Measurements from ENCODE around the gene CASZ1.

Gene CASZ1

GRCh38 chr1:10793129-10793651 lies 3.3 kb downstream of the CASZ1 start:
- TF ChIP-seq ZNF274 (IDR thresholded peaks at IDR 0.05; ENCODE audit: low read depth, low read length): no peak
- no peak overlapping the region for H3K4me3 ChIP-seq (ENCODE audit: low read length)

GRCh38 chr1:10791105-10791951 lies 5.1 kb downstream of the CASZ1 start:
- no peak for TF ChIP-seq ZNF274 (IDR thresholded peaks at IDR 0.05; ENCODE audit: low read depth, low read length)
- no peak overlapping the region for H3K4me3 ChIP-seq (ENCODE audit: low read length)

GRCh38 chr1:10789803-10790702 lies 6.4 kb downstream of the CASZ1 start:
- TF ChIP-seq ZNF274 (IDR thresholded peaks at IDR 0.05; ENCODE audit: low read depth, low read length): no peak
- H3K4me3 ChIP-seq (ENCODE audit: low read length): no peak overlapping the region

- TF ChIP-seq ZNF274 (IDR thresholded peaks at IDR 0.05; ENCODE audit: low read depth, low read length): no peak
- no peak overlapping the region for H3K4me3 ChIP-seq (ENCODE audit: low read length)
These were observed 7.2 kb downstream of the CASZ1 start for GRCh38 chr1:10789047-10789791.

- TF ChIP-seq ZNF274 (IDR thresholded peaks at IDR 0.05; ENCODE audit: low read depth, low read length): no peak
- no peak overlapping the region for H3K4me3 ChIP-seq (ENCODE audit: low read length)
These were observed 7.8 kb downstream of the CASZ1 start for GRCh38 chr1:10788592-10789006.

- TF ChIP-seq ZNF274 (IDR thresholded peaks at IDR 0.05; ENCODE audit: low read depth, low read length): no peak
- no peak overlapping the region for H3K4me3 ChIP-seq (ENCODE audit: low read length)
These were observed 9.2 kb downstream of the CASZ1 start for GRCh38 chr1:10787286-10787685.

- no peak overlapping the region for H3K4me3 ChIP-seq (ENCODE audit: low read length)
- no peak for TF ChIP-seq ZNF274 (IDR thresholded peaks at IDR 0.05; ENCODE audit: low read depth, low read length)
These were observed 10.5 kb downstream of the CASZ1 start for GRCh38 chr1:10785728-10786638.

- no peak for TF ChIP-seq ZNF274 (IDR thresholded peaks at IDR 0.05; ENCODE audit: low read depth, low read length)
- no peak overlapping the region for H3K4me3 ChIP-seq (ENCODE audit: low read length)
These were observed 11.3 kb downstream of the CASZ1 start for GRCh38 chr1:10784998-10785727.

- no peak for TF ChIP-seq ZNF274 (IDR thresholded peaks at IDR 0.05; ENCODE audit: low read depth, low read length)
- H3K4me3 ChIP-seq (ENCODE audit: low read length): no peak overlapping the region
These were observed 13.8 kb downstream of the CASZ1 start for GRCh38 chr1:10782491-10783244.

GRCh38 chr1:10781137-10781536 lies 15.3 kb downstream of the CASZ1 start:
- H3K4me3 ChIP-seq (ENCODE audit: low read length): no peak overlapping the region
- no peak for TF ChIP-seq ZNF274 (IDR thresholded peaks at IDR 0.05; ENCODE audit: low read depth, low read length)

- TF ChIP-seq ZNF274 (IDR thresholded peaks at IDR 0.05; ENCODE audit: low read depth, low read length): no peak
- no peak overlapping the region for H3K4me3 ChIP-seq (ENCODE audit: low read length)
These were observed 16.6 kb downstream of the CASZ1 start for GRCh38 chr1:10779841-10780240.

- no peak overlapping the region for H3K4me3 ChIP-seq (ENCODE audit: low read length)
- TF ChIP-seq ZNF274 (IDR thresholded peaks at IDR 0.05; ENCODE audit: low read depth, low read length): no peak
These were observed 17.2 kb downstream of the CASZ1 start for GRCh38 chr1:10779201-10779600.
